A673 (cell line): Measurements from ENCODE around the gene DLGAP1. TPM values are rescaled to one million over a fixed set of nuclear protein-coding genes. Genes with fewer than 3 reads are reported as not detected.
A peak's percentile ranks its signal among the peaks of the same experiment; 100 is the strongest.

Experiments used
- BruUV-seq: library from RNA; stranded (reverse); fragments of 400-500 nt; replicated peaks from 2 replicates; lab custom pipeline; 2021; lab: Mats Ljungman, UMichigan
- CTCF ChIA-PET: fragments of 300-600 bp; sonication (Branson Sonifier 250); formaldehyde crosslinking; loops from one replicate; lab custom pipeline; 2022; ENCODE audit warnings: antibody characterized with exemption; lab: Charles Lee
- POLR2A ChIA-PET: fragments of 300-600 bp; sonication (Branson Sonifier 250); formaldehyde crosslinking; loops from one replicate; lab custom pipeline; 2022; ENCODE audit warnings: antibody characterized with exemption; ENCODE audit not compliant: low non-redundant PET; lab: Charles Lee
- DNase-seq: peaks from one replicate; pipeline ENCODE4 v3.0.0-alpha.2; 2015; ENCODE audit warnings: low spot score
- H3K27ac ChIP-seq: fragments of 200-600 bp; sonication (generic); 2 replicates; pipeline ENCODE4 v1.5.1; 2016; ENCODE audit warnings: mixed run types, low read depth, mild to moderate bottlenecking, mixed read lengths, antibody characterized with exemption, low read length; ENCODE audit not compliant: poor library complexity, severe bottlenecking
- H3K27me3 ChIP-seq: fragments of 200-600 bp; sonication (generic); replicated peaks from 2 replicates; pipeline ENCODE4 v1.6.1; 2017; ENCODE audit warnings: mixed run types, low read depth, mild to moderate bottlenecking, mixed read lengths, antibody characterized with exemption, low read length; ENCODE audit not compliant: insufficient read depth, poor library complexity
- H3K36me3 ChIP-seq: fragments of 200-600 bp; sonication (generic); 2 replicates; pipeline ENCODE4 v1.6.1; 2016; ENCODE audit warnings: mixed run types, mild to moderate bottlenecking, mixed read lengths, antibody characterized with exemption, low read length; ENCODE audit not compliant: insufficient read depth, poor library complexity, severe bottlenecking
- H3K4me1 ChIP-seq: fragments of 200-600 bp; sonication (generic); 2 replicates; pipeline ENCODE4 v1.6.1; 2017; ENCODE audit warnings: mixed run types, mild to moderate bottlenecking, mixed read lengths, antibody characterized with exemption, low read length; ENCODE audit not compliant: insufficient read depth, poor library complexity, severe bottlenecking
- H3K4me3 ChIP-seq: fragments of 200-600 bp; sonication (generic); 2 replicates; pipeline ENCODE4 v1.5.1; 2016; ENCODE audit warnings: low read depth, mixed run types, mild to moderate bottlenecking, mixed read lengths, low read length; ENCODE audit not compliant: poor library complexity, severe bottlenecking
- H3K9me3 ChIP-seq: fragments of 200-600 bp; sonication (generic); 2 replicates; pipeline ENCODE4 v1.6.1; 2016; ENCODE audit warnings: mixed run types, low read depth, mild to moderate bottlenecking, mixed read lengths, antibody characterized with exemption, low read length; ENCODE audit not compliant: poor library complexity, severe bottlenecking
- CTCF ChIP-seq: fragments of 300-800, 200-600 bp; sonication (generic); conservative IDR thresholded peaks from 2 replicates; pipeline ENCODE4 v1.5.1; 2017; ENCODE audit warnings: low read depth, mild to moderate bottlenecking, antibody characterized with exemption, low read length, moderate library complexity, mixed read lengths
- EZH2 ChIP-seq: fragments of 200-600 bp; sonication (generic); IDR thresholded peaks from 2 replicates; pipeline ENCODE4 v1.6.1; 2017; ENCODE audit warnings: borderline replicate concordance, low read depth, mild to moderate bottlenecking, mixed read lengths, antibody characterized with exemption, low read length; ENCODE audit not compliant: poor library complexity, severe bottlenecking
- intact Hi-C: fragments of 100-400 bp; cut with micrococcal nuclease; formaldehyde crosslinking; loops from one replicate; pipeline ENCODE4 v1.10.0; 2022; ENCODE audit not compliant: unreplicated experiment
- total RNA-seq: library from RNA; stranded (reverse); gene quantifications from 2 replicates; pipeline ENCODE4 v1.2.3, GENCODE V29; 2021

The DLGAP1 gene
- total RNA-seq, 1 experiment from 2014 or later, result 135 TPM

GRCh38 chr18:3790703-3791102 lies 664.4 kb downstream of the DLGAP1 start:
- Histone ChIP-seq H3K9me3 (no peaks in the 10 kb centered on the region), H3K4me1 (peaks cover 45% of the 10 kb centered on the region), H3K4me3 (peak overlapping the region; percentile 2), H3K27me3 (no peaks in the 10 kb centered on the region), H3K27ac (peak overlapping the region; percentile 40), H3K36me3 (peaks cover 24% of the 10 kb centered on the region)
- POLR2A ChIA-PET, result no interaction called here
- no TSS peak for BruUV-seq
- intact Hi-C loops, result no loop called here
- CTCF ChIA-PET, result no interaction called here
- TF ChIP-seq EZH2 (no peak), CTCF (no peak)
- peak; percentile 93 for DNase-seq

- intact Hi-C loops, result no loop called here
- no peak for DNase-seq
- no peak overlapping the region for H3K4me3 ChIP-seq
- no peak for TF ChIP-seq CTCF
- TF ChIP-seq EZH2, result no peak
- peaks cover 33% of the 10 kb centered on the region for H3K36me3 ChIP-seq
- no TSS peak for BruUV-seq
- peak overlapping the region; percentile 15 for H3K27ac ChIP-seq
- peaks cover 9% of the 10 kb centered on the region for H3K9me3 ChIP-seq
- peaks cover 40% of the 10 kb centered on the region for H3K4me1 ChIP-seq
- no peaks in the 10 kb centered on the region for H3K27me3 ChIP-seq
- POLR2A ChIA-PET, result no interaction called here
- CTCF ChIA-PET, result interaction anchor here (0.9 kb wide), 1 partner anchor 18 kb away, joined by 4 read pairs; no protein-coding TSS in a partner anchor
Observed at GRCh38 chr18:3789525-3789924, 665.6 kb downstream of the DLGAP1 start.

GRCh38 chr18:3784949-3785348 lies 670.2 kb downstream of the DLGAP1 start:
- ChIA-PET POLR2A (no interaction called here), CTCF (no interaction called here)
- Histone ChIP-seq H3K27ac (no peak overlapping the region), H3K9me3 (peaks cover 9% of the 10 kb centered on the region), H3K36me3 (peaks cover 44% of the 10 kb centered on the region), H3K4me3 (no peak overlapping the region), H3K4me1 (peaks cover 14% of the 10 kb centered on the region), H3K27me3 (no peaks in the 10 kb centered on the region)
- no peak for TF ChIP-seq CTCF
- no peak for TF ChIP-seq EZH2
- BruUV-seq, result no TSS peak
- intact Hi-C loops, result no loop called here
- no peak for DNase-seq
